ENCODE results near the gene TAOK2.
"Not testable (repeated sequence)": the region's sequence is repeated elsewhere in the genome, so short reads cannot be mapped to it uniquely, and the experiment has no call there.

The TAOK2 gene

GRCh38 chr16:30033270-30033669 lies 59.6 kb downstream of the TAOK2 start:
- H3K4me1 Mint-ChIP-seq (ENCODE audit: low read depth in 2 of 2), result peaks cover 5 to 8% of the 10 kb centered on the region in 2 donors
- ATAC-seq (replicated peaks), result no peak

GRCh38 chr16:30040221-30040620 lies 66.6 kb downstream of the TAOK2 start:
- peak overlapping the region in 1 of 2 donors; percentile 69 for H3K27ac Mint-ChIP-seq
- ATAC-seq (replicated peaks) (no peak), DNase-seq (no peak)
- peaks cover 11 to 17% of the 10 kb centered on the region in 2 donors for H3K27me3 Mint-ChIP-seq
- H3K4me3 Mint-ChIP-seq, result no peak overlapping the region
- peaks cover 5% of the 10 kb centered on the region for H3K36me3 Mint-ChIP-seq (ENCODE audit: insufficient read depth)
- peaks cover 0 to 3% of the 10 kb centered on the region in 2 donors for H3K4me1 Mint-ChIP-seq (ENCODE audit: low read depth in 2 of 2)
- H3K9me3 Mint-ChIP-seq, result no peaks in the 10 kb centered on the region

More at GRCh38 chr16:30033270-30033669, 59.6 kb downstream of the TAOK2 start:
- H3K9me3 Mint-ChIP-seq, result no peaks in the 10 kb centered on the region
- H3K27ac Mint-ChIP-seq, result no peak overlapping the region
- H3K36me3 Mint-ChIP-seq (ENCODE audit: insufficient read depth), result no peaks in the 10 kb centered on the region
- no peak overlapping the region for H3K4me3 Mint-ChIP-seq
- H3K27me3 Mint-ChIP-seq, result peaks cover 54 to 73% of the 10 kb centered on the region in 2 donors
- DNase-seq, result no peak

GRCh38 chr16:30040690-30041089 lies 67.0 kb downstream of the TAOK2 start:
- not testable (repeated sequence) for DNase-seq; H3K4me1 Mint-ChIP-seq (ENCODE audit: low read depth in 2 of 2); H3K9me3 Mint-ChIP-seq; ATAC-seq (replicated peaks); H3K4me3 Mint-ChIP-seq; H3K36me3 Mint-ChIP-seq (ENCODE audit: insufficient read depth)
- peak overlapping the region in 1 of 2 donors; percentile 69 for H3K27ac Mint-ChIP-seq
- peaks cover 6 to 12% of the 10 kb centered on the region in 2 donors for H3K27me3 Mint-ChIP-seq

DNA sequence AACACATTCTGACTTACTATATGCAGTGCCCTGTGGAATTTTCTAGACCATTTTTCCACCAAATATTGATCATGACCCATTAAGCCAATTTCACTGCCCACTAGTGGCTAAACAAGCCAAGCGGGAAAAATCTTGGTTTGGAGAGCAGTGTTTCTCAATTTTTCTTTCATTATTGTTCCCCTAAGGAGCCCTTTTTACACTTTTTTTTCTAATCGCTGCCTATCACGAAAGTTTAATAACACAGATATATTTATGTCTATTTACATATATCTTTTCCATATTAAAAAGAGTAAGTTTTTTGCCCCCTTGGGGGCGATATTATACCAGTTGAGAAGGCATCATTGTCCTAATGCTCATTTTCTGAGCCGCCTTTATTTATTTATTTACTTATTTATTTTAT lies 68.2 kb downstream of the TAOK2 start:
- no peak for DNase-seq
- no peak overlapping the region for H3K27ac Mint-ChIP-seq
- peaks cover 7% of the 10 kb centered on the region for H3K36me3 Mint-ChIP-seq (ENCODE audit: insufficient read depth)
- H3K27me3 Mint-ChIP-seq, result peaks cover 6 to 9% of the 10 kb centered on the region in 2 donors
- H3K4me1 Mint-ChIP-seq (ENCODE audit: low read depth in 2 of 2), result peaks cover 0 to 5% of the 10 kb centered on the region in 2 donors
- no peak for ATAC-seq (replicated peaks)
- H3K9me3 Mint-ChIP-seq, result no peaks in the 10 kb centered on the region
- H3K4me3 Mint-ChIP-seq, result no peak overlapping the region
